HG03342 (cell line): ENCODE results near the gene TBX4.
"Not testable (repeated sequence)": the region's sequence is repeated elsewhere in the genome, so short reads cannot be mapped to it uniquely, and the experiment has no call there.

Experiments
- ATAC-seq: cut with Tn5 transposase; IDR thresholded peaks from one replicate; pipeline ENCODE4 v1.9.1; 2021; ENCODE audit warnings: mild to moderate bottlenecking, moderate library complexity; ENCODE audit not compliant: unreplicated experiment

The TBX4 gene

DNA sequence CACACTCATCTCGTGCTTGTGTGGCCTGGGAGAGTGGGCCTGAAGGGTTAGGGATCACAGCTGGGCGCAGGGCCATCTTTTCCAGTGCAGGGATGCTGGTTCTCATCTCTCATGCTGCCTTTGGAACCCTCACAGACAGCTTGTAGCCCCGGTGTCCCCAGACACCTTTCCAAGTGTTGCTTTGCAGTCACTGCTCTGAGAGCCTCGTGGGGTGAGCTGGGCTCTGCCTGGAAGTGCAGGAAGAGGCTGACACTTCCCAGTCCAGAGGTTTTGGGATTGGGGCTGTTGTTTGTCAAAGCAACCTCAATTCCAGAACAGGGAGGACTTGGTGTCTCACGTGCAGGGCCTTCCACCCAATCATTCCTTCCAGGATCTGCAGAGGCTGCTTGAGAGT is 28.2 kb downstream of the TBX4 start:
- ATAC-seq = no peak

DNA sequence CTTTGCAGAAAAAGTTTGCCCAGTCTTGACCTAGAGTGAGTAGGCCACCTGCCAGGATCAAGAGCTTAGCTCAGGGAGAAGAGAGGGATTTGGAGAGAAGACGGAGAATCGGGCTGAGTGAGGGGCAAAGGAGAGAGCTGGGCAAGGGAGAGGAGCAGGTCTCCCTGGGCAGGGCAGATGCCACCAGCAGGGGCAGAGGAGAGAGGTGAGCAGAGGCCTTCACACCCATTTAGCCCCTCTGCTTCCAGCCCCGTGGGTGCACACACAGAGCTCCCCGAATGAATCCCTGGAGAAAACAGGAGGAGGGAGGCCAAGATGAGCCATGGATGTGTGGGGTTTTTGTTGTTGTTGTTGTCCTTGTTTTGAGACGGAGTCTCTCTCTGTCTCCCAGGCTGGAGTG is 29.2 kb downstream of the TBX4 start:
- no peak for ATAC-seq

DNA sequence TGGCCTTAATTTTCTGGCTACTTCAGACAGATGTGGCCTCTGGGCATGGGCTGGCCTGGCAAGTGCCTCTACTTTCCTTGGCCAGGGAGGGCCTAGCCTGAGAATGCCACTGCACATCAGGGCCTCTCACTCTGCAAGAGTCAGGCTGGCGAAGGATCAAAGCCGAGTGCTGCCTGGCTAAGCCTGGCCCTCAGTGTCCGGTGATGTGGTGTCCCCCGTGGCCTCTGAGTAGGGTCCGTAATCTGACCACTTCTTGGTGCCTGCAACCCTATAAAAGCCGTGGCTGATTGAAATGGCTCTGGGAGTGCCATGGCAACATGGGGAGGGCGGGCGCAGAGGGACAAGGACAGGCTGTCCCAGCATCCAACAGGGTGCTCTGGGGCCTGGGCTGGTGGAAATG is 30.2 kb downstream of the TBX4 start:
- ATAC-seq = no peak

DNA sequence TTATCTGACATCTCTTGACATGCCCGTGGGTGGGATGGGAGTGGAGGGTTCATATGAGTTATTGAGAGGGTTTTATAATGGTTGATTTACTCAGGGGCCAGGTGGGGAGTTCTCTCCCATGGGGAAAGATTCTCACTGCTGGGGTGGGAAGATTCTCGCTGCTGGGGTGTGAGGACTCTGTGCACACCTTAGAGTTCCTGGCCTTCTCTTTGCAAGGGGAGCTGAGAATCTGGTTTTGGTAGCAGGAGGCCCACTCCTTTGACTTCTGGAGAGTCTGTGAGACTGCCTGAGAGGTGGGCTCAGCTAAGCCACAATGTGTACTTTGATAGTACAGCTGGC is 31.5 kb downstream of the TBX4 start:
- no peak for ATAC-seq

DNA sequence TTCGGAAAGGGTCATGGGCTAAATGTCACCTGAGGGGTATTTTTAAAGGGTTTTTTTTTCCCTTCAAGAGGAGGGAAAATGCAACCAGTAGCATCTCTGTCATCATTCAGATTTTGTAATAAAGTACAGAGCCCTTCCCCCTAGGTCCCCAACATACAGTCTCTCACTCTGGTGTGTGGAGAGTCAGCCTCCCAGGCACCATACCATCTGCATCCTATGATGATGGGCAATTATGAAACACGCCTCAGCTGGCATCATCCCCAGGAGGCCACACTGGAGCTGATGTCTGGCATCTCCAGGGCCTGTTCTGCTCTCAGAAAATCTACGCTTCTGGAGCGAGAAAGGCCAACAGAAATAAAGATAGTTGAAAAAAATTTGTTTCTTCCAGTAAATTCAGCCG is 32.0 kb downstream of the TBX4 start:
- no peak for ATAC-seq

DNA sequence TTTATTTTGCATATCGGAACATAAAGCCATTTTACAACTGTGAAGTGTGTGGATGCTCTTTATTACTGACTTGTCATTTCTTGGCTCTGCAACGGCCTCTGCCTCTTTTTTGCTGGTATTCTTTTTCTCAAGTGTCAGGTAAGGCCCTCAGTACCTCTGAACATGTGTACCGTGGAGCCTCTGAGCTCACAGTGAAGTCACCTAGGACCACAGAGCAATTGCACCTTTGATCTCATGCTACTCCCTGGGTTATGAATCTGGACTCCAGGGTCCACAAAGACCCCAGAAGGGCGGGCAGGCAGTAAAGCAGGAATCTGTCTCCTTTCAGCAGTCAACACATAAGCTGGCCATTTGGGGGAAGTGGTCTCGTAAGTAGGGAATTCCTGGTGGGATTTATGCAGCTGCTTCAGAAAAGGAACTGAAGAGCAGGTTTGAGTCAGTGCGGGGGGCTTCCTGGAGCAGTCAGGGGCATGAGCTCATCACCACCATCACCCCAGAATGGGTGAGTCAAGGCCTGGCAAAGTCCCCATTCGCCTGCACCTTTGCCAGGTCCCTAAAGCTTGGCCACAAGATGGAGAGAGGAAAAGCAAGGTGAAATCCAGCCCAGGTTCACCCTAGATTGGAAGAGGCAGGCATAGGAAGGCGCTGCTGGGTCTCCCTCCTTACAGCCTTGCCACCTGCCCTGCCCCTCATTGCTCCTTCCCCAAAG is 33.0 kb downstream of the TBX4 start:
- ATAC-seq = no peak

DNA sequence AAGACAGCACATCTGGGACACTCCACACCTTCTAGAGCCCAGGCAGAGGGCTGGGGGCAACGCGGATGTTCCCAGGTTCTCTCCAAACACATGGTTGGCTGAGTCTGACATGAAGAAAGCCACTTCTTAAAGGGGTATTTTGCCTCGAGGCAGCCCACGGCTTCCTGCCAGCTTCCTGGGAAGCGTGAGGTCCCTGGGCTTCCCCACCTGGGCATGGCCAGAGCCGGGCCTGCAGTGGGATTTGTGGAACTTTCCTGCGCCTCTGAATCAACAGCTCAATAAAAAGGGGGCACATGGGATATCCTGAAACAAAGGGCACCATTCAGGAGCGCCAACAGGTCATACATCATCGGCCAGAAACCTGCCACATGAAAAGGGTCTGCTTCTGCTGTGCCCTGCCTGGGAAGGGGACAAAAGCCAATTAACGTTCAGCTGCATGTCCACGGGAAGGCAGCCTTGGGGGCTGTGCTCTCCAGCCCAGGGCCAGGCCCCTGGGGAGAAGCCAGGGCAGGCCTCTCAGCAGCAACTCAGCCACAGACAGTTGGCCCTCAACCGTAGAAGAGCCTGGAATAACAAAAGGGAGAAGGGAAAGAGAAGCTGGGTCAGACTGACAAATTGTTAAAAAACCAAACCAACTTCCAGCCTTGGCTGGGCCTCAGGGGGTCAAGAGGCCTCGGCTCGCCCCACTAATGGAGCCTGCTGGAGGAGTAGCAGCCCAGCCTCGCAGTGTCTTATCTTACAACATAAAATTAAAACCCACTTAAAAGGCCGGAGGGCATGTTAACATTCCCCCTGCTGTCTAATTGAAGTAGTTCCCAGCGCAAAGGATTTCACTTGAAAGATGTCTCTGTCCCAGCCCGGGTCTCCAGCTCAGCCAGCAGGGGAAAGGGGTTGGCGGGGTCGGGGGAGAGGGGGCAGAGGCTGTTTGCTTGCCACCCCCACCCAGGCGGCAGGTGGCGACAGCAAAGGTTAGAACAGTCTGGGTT is 34.2 kb downstream of the TBX4 start:
- no peak for ATAC-seq

DNA sequence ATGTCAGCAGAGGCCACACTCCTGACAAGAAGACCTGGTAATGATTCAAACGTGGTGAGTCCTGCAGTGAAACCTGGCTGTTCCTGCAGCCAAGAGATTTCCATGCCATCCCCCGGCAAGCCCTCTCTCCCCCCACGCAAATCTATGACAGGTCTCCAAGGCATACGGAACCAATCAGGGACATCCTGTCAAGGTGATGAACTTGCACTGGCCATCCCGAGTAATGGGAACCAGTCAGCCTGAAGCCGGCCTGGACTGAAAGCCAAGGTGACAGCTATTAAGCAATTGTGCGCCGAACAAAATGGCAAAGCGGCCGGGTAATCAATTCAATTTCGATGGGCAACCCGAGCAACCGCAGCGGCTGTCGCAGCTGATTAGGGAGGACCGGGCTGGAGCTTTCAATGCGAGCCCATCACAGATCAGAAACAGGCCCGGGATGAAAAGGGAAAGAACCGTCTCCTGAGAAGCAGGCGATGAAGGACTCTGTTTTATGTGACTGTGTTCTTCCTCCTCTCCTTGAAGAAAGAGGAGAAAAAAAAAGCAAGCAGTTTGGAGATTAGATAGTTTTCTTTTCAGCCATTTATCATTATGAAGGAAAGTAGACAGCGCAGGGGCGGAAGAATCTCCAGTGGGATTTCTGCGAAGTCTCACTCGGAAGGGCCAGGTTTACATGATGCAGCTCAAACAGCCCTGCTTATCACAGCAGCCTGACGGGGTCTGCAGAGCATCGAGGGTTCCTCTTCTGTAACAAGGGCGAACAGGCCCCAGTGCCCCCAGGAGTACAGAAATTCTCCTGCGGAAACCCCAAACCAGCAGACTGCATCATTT is 35.2 kb downstream of the TBX4 start:
- no peak for ATAC-seq

DNA sequence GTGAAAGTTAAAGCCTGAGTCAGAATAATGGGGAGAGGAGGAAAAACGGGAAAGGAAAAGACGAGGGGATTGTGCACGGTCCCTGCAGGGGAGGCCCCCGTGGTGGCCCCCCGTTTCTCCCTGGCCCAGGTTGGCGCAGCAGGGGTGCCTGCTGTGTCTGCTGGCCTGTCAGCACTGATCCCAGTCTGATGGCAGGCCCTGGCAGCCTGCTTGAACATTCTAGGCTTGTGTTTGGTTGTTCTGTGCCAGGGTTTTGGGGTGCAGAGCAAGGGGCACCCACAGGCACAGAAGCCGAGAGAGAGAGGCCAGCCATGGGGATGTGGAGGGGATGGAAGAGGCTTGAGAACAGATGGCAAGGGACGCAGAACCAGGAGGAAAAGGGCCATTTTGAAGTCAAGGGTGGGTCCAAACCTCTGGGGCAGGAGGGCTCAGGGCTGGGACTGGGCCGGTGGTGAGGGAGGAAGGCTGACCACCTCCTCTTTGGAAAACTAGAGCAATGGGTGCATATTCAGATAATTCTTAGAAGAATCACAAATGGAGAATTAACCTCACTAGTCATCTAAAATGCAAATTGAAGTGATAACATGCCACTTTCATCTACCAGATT is 35.9 kb downstream of the TBX4 start:
- no peak for ATAC-seq

DNA sequence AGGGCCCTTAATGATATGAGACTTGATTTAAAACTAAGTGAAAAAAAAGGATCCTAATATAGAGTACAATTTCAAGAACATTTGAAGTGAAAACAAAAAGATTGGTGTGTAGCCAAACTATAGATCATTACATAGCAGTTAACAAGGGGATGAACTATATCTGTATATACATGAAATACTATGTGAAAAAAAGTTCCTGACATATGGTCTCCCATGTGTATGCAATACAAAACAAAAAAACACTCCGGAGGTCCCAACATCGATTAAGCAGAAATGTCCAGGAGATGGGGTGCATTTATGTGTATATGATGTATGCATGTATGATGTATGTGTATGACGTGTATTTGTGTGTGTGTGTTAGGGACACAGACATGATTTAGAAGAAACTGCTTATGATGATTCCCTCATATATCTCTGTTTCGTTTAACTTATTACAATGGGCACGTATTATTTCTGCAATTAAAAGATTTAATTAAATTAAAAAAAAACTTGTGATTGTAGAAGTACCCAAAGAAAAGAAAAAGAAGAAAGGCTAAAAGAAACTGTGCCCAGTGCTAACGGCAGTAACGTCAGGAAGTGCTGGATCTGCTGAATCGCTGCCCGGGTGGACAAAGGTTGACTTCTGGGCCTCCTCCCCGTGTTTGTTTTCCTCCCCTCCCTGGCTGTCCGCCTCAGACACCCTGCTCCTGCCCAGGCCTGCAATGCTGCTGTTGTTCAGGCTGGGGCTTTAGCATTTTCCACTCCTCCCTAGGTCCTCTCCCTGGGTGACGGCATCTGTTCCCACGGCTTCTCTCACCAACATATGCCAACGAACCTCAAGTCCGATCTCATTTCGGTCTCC is 36.9 kb downstream of the TBX4 start:
- no peak for ATAC-seq

DNA sequence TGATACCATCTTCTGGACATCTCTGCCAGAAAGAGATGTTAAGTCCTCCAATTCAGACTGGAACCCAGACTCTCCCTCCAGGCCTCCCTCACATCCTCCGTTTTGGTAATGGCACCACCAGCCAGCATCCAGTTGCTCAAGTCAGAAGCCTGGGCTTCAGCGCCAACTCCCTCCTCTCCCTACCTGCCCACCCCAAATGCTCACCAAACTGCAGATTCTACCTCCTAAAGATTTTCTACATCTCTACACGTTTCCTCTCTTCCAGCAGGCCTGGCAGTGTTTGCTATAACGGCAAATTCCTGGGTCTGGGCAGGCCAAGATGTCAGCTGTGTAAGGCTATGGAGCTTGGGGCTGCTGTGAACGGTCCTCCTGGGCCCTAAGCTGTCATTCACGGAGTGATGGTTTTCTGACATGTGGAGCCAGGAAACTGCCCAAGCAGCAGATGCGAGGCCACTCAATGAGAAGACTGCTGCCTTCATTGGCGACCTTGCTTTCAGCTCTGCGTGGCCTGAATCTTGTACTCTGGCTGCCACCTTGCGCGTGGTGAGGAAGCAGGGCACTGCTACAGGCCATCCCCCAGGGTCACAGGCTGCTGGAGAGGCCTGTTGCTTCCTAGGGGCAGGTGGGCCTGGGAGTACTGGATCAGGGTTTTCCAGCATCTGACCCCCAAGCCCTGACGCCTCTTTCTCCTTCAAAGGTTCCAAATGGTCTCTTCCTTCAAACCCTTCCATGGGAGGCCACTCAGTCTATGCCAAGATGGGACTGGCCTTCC is 37.7 kb downstream of the TBX4 start:
- no peak for ATAC-seq

DNA sequence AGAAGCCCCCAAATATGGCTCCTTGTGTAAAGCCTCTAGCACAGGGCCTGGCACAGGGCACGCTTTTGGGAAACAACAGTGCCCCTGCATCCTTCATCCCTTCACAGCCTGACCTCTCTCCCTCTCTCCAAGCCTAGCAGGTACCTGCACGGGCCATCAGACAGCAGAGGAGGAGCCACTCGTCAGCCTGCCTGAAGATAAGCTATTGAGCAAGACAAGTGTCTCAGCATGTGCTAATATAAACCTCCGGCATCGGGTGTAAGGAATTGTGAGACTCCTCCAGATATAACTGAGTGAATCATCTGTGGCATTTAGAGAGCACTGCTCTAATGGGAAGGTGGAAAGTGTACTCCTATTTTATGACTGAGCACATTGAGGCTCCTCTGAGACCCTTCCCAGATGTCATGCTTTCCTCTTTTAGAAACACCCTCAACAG is 38.3 kb downstream of the TBX4 start:
- ATAC-seq = no peak

DNA sequence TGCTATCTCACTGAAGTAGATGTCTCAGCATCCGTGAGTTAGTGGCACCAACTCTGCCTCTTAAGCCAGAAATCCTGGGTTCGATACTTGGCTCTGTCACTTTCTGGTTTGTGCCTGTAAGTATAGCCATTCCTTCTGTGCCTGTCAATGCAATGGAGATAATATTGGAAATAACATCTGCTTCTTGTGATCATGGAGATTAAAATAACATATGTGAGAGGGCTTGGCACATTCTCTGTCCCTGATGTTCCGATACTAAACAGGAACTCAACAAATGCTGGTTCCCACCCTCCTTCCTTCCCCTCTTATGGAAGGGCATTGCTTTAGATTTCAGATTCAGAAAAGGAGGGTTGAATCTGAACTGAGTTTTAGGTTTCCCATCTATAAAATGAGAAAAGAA is 39.8 kb downstream of the TBX4 start:
- no peak for ATAC-seq

DNA sequence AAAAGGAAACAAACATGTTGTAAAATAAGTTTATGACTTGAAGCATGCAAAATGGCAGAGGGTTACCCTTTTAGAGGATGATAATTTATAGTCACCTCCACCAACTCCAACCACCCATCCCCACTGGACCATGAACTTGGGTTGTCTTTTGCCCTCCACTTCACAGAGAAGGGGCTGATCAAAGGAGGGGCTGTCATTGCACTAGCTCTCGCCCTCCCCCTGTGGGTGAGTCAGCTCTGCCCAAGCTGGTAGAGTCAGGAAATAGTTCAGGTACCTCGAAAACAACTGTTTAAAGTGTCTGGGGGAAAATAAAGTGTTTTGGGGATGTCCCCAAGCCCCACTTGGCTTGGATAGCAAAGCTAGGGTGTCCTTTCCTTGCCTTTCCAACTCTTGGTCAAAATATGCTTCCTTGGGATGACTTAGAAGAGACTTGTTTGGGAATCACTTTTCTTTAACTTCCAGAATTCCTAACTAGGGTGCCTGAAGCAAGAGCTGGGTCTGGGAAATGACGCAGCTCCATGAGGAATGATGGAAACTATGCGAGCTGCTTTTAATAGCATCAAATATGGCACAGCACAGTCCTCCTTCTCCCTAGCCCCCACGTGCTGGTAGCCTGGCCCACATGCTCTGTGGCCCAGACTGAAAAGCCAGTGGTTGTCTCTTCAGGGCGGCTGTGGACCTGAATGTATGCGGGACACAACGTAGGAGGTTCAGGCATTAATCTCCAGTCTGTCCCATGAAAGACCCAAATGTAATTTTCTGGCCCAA is 40.7 kb downstream of the TBX4 start:
- no peak for ATAC-seq

DNA sequence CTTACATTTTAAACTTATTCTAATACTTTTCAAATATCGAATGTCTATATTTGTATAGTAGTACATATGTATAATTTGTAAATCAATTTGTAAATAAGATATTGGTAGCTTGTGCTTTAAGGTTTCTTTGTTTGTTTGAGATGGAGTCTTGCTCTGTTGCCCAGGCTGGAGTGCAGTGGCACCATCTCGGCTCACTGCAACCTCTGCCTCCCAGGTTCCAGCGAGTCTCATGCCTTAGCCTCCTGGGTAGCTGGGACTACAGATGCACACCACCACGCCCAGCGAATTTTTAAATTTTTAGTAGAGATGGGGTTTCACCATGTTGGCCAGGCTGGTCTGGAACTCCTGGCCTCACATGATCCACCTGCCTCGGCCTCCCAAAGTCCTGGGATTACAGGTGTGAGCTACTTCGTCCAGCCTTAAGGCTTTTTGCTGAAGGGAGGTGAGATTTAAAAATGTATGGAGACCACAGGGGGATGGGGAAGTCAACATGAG is 41.7 kb downstream of the TBX4 start:
- ATAC-seq = not testable (repeated sequence)

DNA sequence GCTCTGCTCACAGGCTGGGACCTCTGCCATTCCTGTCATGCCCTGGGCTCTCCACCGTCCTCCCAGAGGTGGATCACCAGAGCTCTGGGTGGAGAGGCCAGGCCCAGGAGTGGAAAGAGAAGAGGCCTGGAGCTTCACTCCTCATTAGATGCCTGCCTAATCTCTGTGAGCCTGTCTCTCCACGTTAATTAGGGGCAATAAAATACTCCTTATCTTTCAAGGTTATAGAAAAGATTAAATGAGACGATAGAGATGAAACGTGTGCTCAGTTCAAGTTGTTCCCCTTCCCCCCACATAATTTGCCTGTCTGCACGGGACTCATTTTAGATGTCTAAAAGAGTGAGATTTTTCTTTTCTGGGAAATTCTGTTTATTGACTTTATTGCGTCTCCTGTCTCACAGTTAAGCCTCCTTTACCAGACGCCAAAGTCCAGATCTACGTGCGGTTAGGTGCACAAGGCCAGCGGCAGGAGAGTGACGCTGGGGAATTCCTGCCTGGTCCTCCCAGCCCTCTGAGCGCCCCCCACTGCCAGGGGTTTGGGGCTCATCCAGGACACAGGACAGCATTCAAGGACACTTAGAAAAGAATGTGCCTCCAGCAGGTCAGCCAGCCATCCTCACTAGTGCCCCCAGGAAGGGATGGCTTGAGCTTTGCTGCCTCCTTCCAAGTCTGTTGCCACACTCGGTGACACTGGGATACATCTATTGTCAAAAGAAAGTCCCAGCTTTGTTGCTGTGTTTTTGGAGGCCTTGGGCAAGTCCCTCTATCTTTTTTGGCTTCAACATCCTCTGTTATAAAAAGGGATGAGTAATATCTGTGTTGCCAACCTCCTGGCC is 42.3 kb downstream of the TBX4 start:
- no peak for ATAC-seq

DNA sequence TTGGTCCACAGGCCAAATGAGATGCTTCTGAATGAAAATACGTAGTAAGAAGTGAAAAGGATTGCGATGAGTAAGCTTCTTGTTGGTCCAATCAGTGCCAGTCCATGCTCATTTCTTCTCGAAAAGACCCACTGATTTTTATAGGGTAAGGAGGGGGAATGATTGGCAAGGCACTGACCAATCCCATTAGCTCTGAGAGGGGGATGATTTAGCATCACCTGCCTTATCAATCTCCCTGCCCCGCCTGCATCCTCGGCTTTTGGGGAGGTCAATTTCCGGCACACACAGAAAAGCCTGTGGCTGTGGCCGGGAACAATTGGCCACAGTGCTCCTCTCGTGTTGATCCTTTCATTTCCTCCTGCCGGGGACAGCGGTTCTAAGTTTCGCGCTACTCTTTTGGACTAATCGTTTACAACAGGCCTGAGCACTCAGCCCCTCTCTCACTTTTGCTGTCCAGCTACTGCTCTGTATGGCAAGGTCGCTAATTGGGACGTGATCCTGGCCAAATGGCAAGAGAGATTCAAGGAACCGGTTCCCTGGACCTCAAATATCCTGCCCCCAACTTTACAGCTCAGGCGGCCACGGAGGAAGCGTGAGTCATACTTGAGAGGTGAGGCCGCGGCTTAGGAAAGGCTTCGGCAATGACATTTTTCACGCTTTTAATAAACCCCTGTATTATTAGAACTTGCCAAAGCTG is 43.1 kb downstream of the TBX4 start:
- no peak for ATAC-seq
